ENCODE results near the gene FAM168B. TPM values are rescaled to one million over a fixed set of nuclear protein-coding genes. Genes with fewer than 3 reads are reported as not detected.

FAM168B gene
- total RNA-seq, 1 experiment from 2014 or later, result 81.4 TPM

- Histone ChIP-seq H3K9ac (ENCODE audit: extremely low read depth, insufficient read length, low read length) (no peak overlapping the region), H2AK5ac (ENCODE audit: insufficient read length, low read length) (no peak overlapping the region), H2BK120ac (ENCODE audit: low read depth, low read length, poor library complexity, severe bottlenecking) (no peak overlapping the region), H4K91ac (ENCODE audit: insufficient read length, low read depth, low read length) (no peak overlapping the region), H3K9me3 (ENCODE audit: control insufficient read depth, low read depth, low read length) (no peaks in the 10 kb centered on the region), H4K8ac (replicated peaks; ENCODE audit: insufficient read length, low read depth, low read length) (no peak overlapping the region), H3K4me2 (ENCODE audit: insufficient read depth, insufficient read length, low read length) (peak overlapping the region; percentile 40), H3K79me1 (ENCODE audit: insufficient read depth, low read depth, low read length, poor library complexity, severe bottlenecking) (no peaks in the 10 kb centered on the region), H2BK12ac (ENCODE audit: insufficient read length, low read depth, low read length) (no peak overlapping the region), H4K20me1 (ENCODE audit: control insufficient read depth, insufficient read depth, insufficient read length) (no peaks in the 10 kb centered on the region), H3K14ac (ENCODE audit: insufficient read depth, low read length) (peak overlapping the region; percentile 48; the same call in 1 of the 2 replicates), H4K5ac (ENCODE audit: insufficient read length, low read depth, low read length) (no peak overlapping the region), H3K4ac (ENCODE audit: low read depth, low read length) (no peak overlapping the region), H3K79me2 (ENCODE audit: insufficient read depth, low read length) (no peaks in the 10 kb centered on the region), H3K18ac (ENCODE audit: insufficient read length, low read depth, low read length) (peak overlapping the region; percentile 51), H3K23ac (ENCODE audit: insufficient read length, low read depth, low read length) (no peak overlapping the region), H3K4me1 (ENCODE audit: insufficient read depth, low read length) (no peaks in the 10 kb centered on the region), H3K27ac (ENCODE audit: insufficient read length, low read depth, low read length) (no peak overlapping the region), H3T11ph (ENCODE audit: low read length) (no peak overlapping the region), H2BK20ac (ENCODE audit: low read depth, low read length, poor library complexity, severe bottlenecking) (no peak overlapping the region), H2BK5ac (ENCODE audit: insufficient read length, low read length) (no peak overlapping the region), H2BK15ac (ENCODE audit: low read depth, low read length) (no peak overlapping the region), H3K27me3 (ENCODE audit: insufficient read depth, low read length) (peaks cover 10% of the 10 kb centered on the region; the same call in 1 of the 2 replicates), H2AFZ (ENCODE audit: low read length) (no peak overlapping the region), H3K23me2 (ENCODE audit: insufficient read length, low read depth, low read length, poor library complexity, severe bottlenecking) (peaks cover 8% of the 10 kb centered on the region), H3K56ac (ENCODE audit: insufficient read length, low read depth, low read length) (no peak overlapping the region)
- Mint-ChIP-seq H3K27me3 (ENCODE audit: low read depth) (peaks cover 47% of the 10 kb centered on the region), H3K4me3 (peak overlapping the region; percentile 59 to 75), H3K4me1 (peaks cover 4 to 6% of the 10 kb centered on the region in 2 experiments; a peak in 3 of 4 replicates), H3K27ac (no peak overlapping the region), H3K36me3 (ENCODE audit: insufficient read depth in 1 of 3, low read depth in 3 of 3) (no peaks in the 10 kb centered on the region), H3K9me3 (no peaks in the 10 kb centered on the region; a peak in 1 of 5 replicates)
- TF ChIP-seq CTCF (conservative IDR thresholded peaks at IDR 0.05), result no peak
- WGBS (ENCODE audit: extremely low coverage, insufficient read length, low lambda C conversion rate), result no CpG with 5 or more reads among the region's 65 CpGs
- DNase-seq, result no peak
Observed at GRCh38 chr2:131035112-131035825, 58.0 kb downstream of the FAM168B start.

Measured in H9 (cell line).